Sigmoid colon (tissue), 3 donors: ENCODE data around the gene MEAF6.

ENCODE experiments used
- POLR2A ChIP-seq, 2 donors: fragments of 450-650 bp; IDR thresholded peaks; one replicate each; pipeline ENCODE4 v1.6.1; 2016; ENCODE audit warnings: antibody characterized with exemption in 2 of 2, mild to moderate bottlenecking in 2 of 2, moderate library complexity in 2 of 2
- TF ChIP-seq, protein P1 (sequence below), 4 experiments: fragments of 450-650 bp in 3 of 4; fragments of 200-600 bp in 1 of 4; IDR thresholded peaks; one replicate each; pipeline ENCODE4 v1.5.1; 2016 to 2019; ENCODE audit warnings: antibody characterized with exemption in 4 of 4, mild to moderate bottlenecking in 3 of 4, moderate library complexity in 2 of 4

DNA sequence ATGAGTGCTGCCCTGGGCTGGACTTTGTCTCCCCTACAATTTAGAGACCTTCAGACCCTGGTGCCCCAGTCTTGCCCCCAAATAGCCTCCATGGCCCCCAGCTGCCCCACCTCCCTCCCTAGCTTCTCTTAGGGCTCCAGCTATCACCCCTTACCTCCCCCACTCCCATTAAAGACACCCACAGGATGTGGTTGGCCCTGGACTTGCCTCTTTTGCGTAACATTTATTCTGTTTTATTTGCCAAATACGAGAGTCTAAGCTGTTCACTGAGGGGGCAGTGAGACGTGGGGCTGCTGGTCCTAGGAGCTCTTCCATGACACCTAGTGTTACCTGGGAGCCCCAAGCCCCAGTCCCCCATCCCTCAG is 35.7 kb downstream of the MEAF6 start:
- TF ChIP-seq, protein P1, sequence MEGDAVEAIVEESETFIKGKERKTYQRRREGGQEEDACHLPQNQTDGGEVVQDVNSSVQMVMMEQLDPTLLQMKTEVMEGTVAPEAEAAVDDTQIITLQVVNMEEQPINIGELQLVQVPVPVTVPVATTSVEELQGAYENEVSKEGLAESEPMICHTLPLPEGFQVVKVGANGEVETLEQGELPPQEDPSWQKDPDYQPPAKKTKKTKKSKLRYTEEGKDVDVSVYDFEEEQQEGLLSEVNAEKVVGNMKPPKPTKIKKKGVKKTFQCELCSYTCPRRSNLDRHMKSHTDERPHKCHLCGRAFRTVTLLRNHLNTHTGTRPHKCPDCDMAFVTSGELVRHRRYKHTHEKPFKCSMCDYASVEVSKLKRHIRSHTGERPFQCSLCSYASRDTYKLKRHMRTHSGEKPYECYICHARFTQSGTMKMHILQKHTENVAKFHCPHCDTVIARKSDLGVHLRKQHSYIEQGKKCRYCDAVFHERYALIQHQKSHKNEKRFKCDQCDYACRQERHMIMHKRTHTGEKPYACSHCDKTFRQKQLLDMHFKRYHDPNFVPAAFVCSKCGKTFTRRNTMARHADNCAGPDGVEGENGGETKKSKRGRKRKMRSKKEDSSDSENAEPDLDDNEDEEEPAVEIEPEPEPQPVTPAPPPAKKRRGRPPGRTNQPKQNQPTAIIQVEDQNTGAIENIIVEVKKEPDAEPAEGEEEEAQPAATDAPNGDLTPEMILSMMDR (IDR thresholded peaks at IDR 0.05) = no peak
- no peak for TF ChIP-seq POLR2A (IDR thresholded peaks at IDR 0.05)
